ENCODE results near the gene WDR20. TPM values are rescaled to one million over a fixed set of nuclear protein-coding genes. Genes with fewer than 3 reads are reported as not detected.

WDR20 gene
- total and polyA plus RNA-seq, 2 of the 8 experiments (the other 6 are each of a cell fraction or from before 2014, with no cell fraction given) = 11.2 to 26.7 TPM

- Histone ChIP-seq H4K20me1 (replicated peaks in 1 of 2; ENCODE audit: control insufficient read depth in 1 of 2, insufficient read depth in 2 of 2, low read length in 2 of 2) (peaks cover 2 to 22% of the 10 kb centered on the region in 2 experiments), H2BK120ac (replicated peaks; ENCODE audit: low read depth, low read length) (no peak overlapping the region), H3K27ac (ENCODE audit: low read depth, low read length) (no peak overlapping the region), H3K27me3 (replicated peaks in 1 of 4; ENCODE audit: control insufficient read depth in 3 of 4, extremely low read depth in 1 of 4, insufficient read depth in 3 of 4, low read length in 3 of 4) (no peaks in the 10 kb centered on the region), H3K4ac (replicated peaks; ENCODE audit: insufficient read length, low read depth, low read length) (no peak overlapping the region), H4K91ac (replicated peaks; ENCODE audit: insufficient read length, low read length) (no peak overlapping the region), H3K9me3 (ENCODE audit: insufficient read depth in 2 of 2, low read depth in 1 of 2, low read length in 1 of 2) (no peaks in the 10 kb centered on the region), H2AK5ac (ENCODE audit: low read depth, low read length) (no peak overlapping the region), H3K79me2 (ENCODE audit: control insufficient read depth in 1 of 2, insufficient read depth in 2 of 2, low read length in 2 of 2) (peaks cover 0 to 16% of the 10 kb centered on the region in 2 experiments; a peak in 2 of 4 replicates), H3K14ac (ENCODE audit: insufficient read length) (no peak overlapping the region), H2BK15ac (ENCODE audit: low read length) (no peak overlapping the region), H3K56ac (replicated peaks; ENCODE audit: insufficient read length, low read depth, low read length) (no peak overlapping the region), H2BK20ac (ENCODE audit: low read length) (no peak overlapping the region), H3K9ac (replicated peaks in 1 of 4; ENCODE audit: extremely low read depth in 1 of 4, low read depth in 3 of 4, low read length in 3 of 4) (no peak overlapping the region), H4K8ac (ENCODE audit: extremely low read depth, insufficient read depth, low read length) (no peak overlapping the region), H3K79me1 (ENCODE audit: low read depth, low read length) (peaks cover 16% of the 10 kb centered on the region), H2BK5ac (ENCODE audit: low read depth, low read length) (no peak overlapping the region), H3K18ac (ENCODE audit: extremely low read depth, low read length) (no peak overlapping the region), H3K23me2 (ENCODE audit: low read depth, low read length) (no peaks in the 10 kb centered on the region), H2AFZ (ENCODE audit: low read length) (no peak overlapping the region), H3K4me2 (ENCODE audit: insufficient read depth in 1 of 2, low read depth in 2 of 2, low read length in 2 of 2) (no peak overlapping the region), H4K5ac (ENCODE audit: insufficient read length, low read depth, low read length) (no peak overlapping the region), H3K4me1 (replicated peaks in 1 of 4; ENCODE audit: control insufficient read depth in 3 of 4, insufficient read depth in 4 of 4, low read length in 3 of 4) (peaks cover 0 to 20% (median 6%) of the 10 kb centered on the region in 4 experiments; a peak in 6 of 7 replicates), H3K23ac (ENCODE audit: insufficient read length) (no peak overlapping the region), H3K4me3 (ENCODE audit: extremely low read depth in 1 of 4, insufficient read depth in 2 of 4, low read depth in 3 of 4, low read length in 4 of 4) (no peak overlapping the region), H3K36me3 (ENCODE audit: control insufficient read depth in 2 of 4, insufficient read depth in 4 of 4, low read length in 3 of 4) (no peaks in the 10 kb centered on the region), H2BK12ac (ENCODE audit: low read depth, low read length) (no peak overlapping the region)
- no peak for DNase-seq (ENCODE audit: low read depth in 1 of 2, low spot score in 2 of 2)
- WGBS, 2 experiments (ENCODE audit: extremely low coverage in 1 of 2, insufficient coverage in 1 of 2, insufficient read length in 1 of 2, insufficient replicate concordance in 2 of 2, low coverage in 1 of 2, low lambda C conversion rate in 2 of 2, missing lambda C conversion rate in 1 of 2) = 92% methylated on average over 10 of the region's 10 CpGs; no CpG with 5 or more reads in 1 of the 2 experiments
- FAIRE-seq = no peak
- ChIA-PET POLR2A (ENCODE audit: partially characterized antibody) (interaction anchor here (0.6 to 1.5 kb wide), 2 partner anchors 91 to 652 kb away, joined by 3 read pairs; no protein-coding TSS in a partner anchor), CTCF (ENCODE audit: partially characterized antibody) (interaction anchor here (0.5 to 3.0 kb wide), 8 partner anchors 13 to 1201 kb away, joined by 3 to 15 read pairs (median 4); no protein-coding TSS in a partner anchor)
- TF ChIP-seq NANOG (IDR thresholded peaks at IDR 0.05; ENCODE audit: insufficient read depth, low read depth, low read length, poor library complexity, severe bottlenecking) (no peak), KDM4A (IDR thresholded peaks at IDR 0.05; ENCODE audit: low read depth, low read length, severe bottlenecking) (no peak), SRF (IDR thresholded peaks at IDR 0.05; ENCODE audit: low read depth, low read length) (no peak), JUN (IDR thresholded peaks at IDR 0.05; ENCODE audit: low read depth, low read length) (no peak), RFX5 (IDR thresholded peaks at IDR 0.05; ENCODE audit: borderline replicate concordance, low read depth, low read length) (no peak), ATF2 (IDR thresholded peaks at IDR 0.05; ENCODE audit: low read length) (no peak), GABPA (IDR thresholded peaks at IDR 0.05; ENCODE audit: borderline replicate concordance, insufficient read depth, low read length) (no peak), CBX8 (IDR thresholded peaks at IDR 0.05; ENCODE audit: borderline replicate concordance, low read depth, low read length) (no peak), POLR2AphosphoS5 (IDR thresholded peaks at IDR 0.05; ENCODE audit: low read depth, low read length) (no peak), BRCA1 (IDR thresholded peaks at IDR 0.05; ENCODE audit: low read depth, low read length) (no peak), FOSL1 (IDR thresholded peaks at IDR 0.05; ENCODE audit: insufficient read depth, low read depth, low read length) (no peak)
Measured at GRCh38 chr14:102217399-102217798, 77.7 kb downstream of the WDR20 start.
